ENCODE data around the gene SYT10.
"Not testable (repeated sequence)": the region's sequence is repeated elsewhere in the genome, so short reads cannot be mapped to it uniquely, and the experiment has no call there.

Gene SYT10

GRCh38 chr12:33349791-33350190 is 89.8 kb downstream of the SYT10 start:
- no peak for DNase-seq

DNA sequence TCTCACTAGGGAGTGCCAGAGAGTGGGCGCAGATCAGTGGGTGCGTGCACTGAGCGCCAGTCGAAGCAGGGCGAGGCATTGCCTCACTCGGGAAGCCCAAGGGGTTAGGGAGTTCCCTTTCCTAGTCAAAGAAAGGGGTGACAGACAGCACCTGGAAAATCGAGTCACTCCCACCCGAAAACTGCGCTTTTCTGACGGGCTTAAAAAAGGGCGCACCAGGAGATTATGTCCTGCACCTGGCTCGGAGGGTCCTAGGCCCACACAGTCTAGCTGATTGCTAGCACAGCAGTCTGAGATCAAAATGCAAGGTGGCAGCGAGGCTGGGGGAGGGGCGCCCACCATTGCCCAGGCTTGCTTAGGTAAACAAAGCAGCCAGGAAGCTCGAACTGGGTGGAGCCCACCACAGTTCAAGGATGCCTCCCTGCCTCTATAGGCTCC is 107.6 kb downstream of the SYT10 start:
- not testable (repeated sequence) for DNase-seq

DNA sequence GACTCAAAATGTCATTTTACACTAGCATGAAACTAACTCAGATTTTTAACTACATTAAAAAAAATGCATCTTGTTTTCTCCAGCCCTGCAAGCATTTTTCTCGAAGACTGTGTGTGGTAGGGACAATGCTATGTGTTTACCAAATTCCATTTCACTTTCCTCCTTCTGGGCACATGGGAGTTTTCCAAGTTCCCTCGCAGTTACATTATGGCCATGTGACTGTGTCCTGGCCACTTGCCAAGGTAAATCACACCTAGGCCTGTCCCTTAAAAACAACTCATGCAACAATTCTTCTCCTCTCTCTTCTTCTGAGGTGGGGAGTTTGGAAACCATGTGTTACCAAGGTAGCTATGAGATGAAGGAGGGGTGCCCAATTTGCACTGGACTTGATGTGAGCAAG is 108.7 kb downstream of the SYT10 start:
- no peak for DNase-seq

Data from NCI-H1417 treated with DMSO at 0.1 percent for 48 hours (cell line).